ENCODE data around the gene GREM1. TPM values are rescaled to one million over a fixed set of nuclear protein-coding genes. Genes with fewer than 3 reads are reported as not detected.
A peak's percentile ranks its signal among the peaks of the same experiment; 100 is the strongest.

The GREM1 gene
- total and polyA plus RNA-seq, 2 of the 4 experiments (the other 2 are of a cell fraction) = 848 to 852 TPM

GRCh38 chr15:32670623-32671022, 47.2 kb upstream of the GREM1 start:
- 0 out of 3 replicates have a peak overlapping the region, but pooled peaks have one; percentile 5 for H2BK15ac ChIP-seq (ENCODE audit: low read depth, low read length)
- no peak overlapping the region; the same call in 1 of the 2 replicates for H4K5ac ChIP-seq (ENCODE audit: low read depth, low read length)
- DNase-seq = no peak
- peak overlapping the region; percentile 27; the same call in 1 of the 2 replicates for H3K4ac ChIP-seq (ENCODE audit: low read depth, low read length)
- no peak overlapping the region for H3K23ac ChIP-seq (ENCODE audit: low read depth, low read length)
- dilution Hi-C loops (cut with HindIII; ENCODE audit: low sequenced_read_pairs, unreplicated experiment) (no loop called here), in situ Hi-C loops (cut with MboI; ENCODE audit: low sequenced_read_pairs) (no loop called here), intact Hi-C loops (cut with micrococcal nuclease) (no loop called here)
- peak overlapping the region; percentile 46; the same call in 1 of the 2 replicates for H3K14ac ChIP-seq (replicated peaks; ENCODE audit: low read depth, low read length)
- H2AK9ac ChIP-seq (replicated peaks; ENCODE audit: low read depth, low read length, poor library complexity) = no peak overlapping the region
- no peak overlapping the region for H2BK5ac ChIP-seq (ENCODE audit: low read depth, low read length, poor library complexity, severe bottlenecking)
- POLR2A ChIA-PET (ENCODE audit: unreplicated experiment) = no interaction called here
- no peak overlapping the region for H4K91ac ChIP-seq (ENCODE audit: insufficient read depth, low read depth, low read length)
- H4K8ac ChIP-seq (ENCODE audit: low read depth in 2 of 2, low read length in 2 of 2) = peak overlapping the region in 1 of 2 experiments; percentile 1; a peak in 1 of 4 replicates
- H3K9me3 ChIP-seq (ENCODE audit: control insufficient read depth, insufficient read depth, low read length) = no peaks in the 10 kb centered on the region
- no peaks in the 10 kb centered on the region for H3K36me3 ChIP-seq (ENCODE audit: control insufficient read depth, insufficient read depth, low read length)
- peaks cover 8% of the 10 kb centered on the region for H3K4me1 ChIP-seq (ENCODE audit: control insufficient read depth, insufficient read depth, low read length)
- H3K4me3 ChIP-seq (ENCODE audit: insufficient read depth, low read depth, low read length) = no peak overlapping the region
- H3K4me2 ChIP-seq (ENCODE audit: low read depth, low read length) = peak overlapping the region; percentile 34; the same call in 1 of the 2 replicates
- H3K56ac ChIP-seq (ENCODE audit: extremely low read depth, insufficient read depth, low read length) = no peak overlapping the region
- peak overlapping the region; percentile 7; the same call in 1 of the 2 replicates for H2BK120ac ChIP-seq (ENCODE audit: low read depth, low read length)
- H3K27me3 ChIP-seq (ENCODE audit: control insufficient read depth, insufficient read depth, low read length) = no peaks in the 10 kb centered on the region
- no TSS peak for BruUV-seq (replicated peaks)
- peak overlapping the region; percentile 47; the same call in 1 of the 2 replicates for H3K27ac ChIP-seq (ENCODE audit: insufficient read depth, low read length)
- H3K9me1 ChIP-seq (ENCODE audit: insufficient read depth, low read length) = no peaks in the 10 kb centered on the region
- H4K20me1 ChIP-seq (ENCODE audit: insufficient read depth, low read length) = no peaks in the 10 kb centered on the region
- H3K18ac ChIP-seq (ENCODE audit: low read depth, low read length) = peak overlapping the region; percentile 87
- peaks cover 0 to 8% of the 10 kb centered on the region in 2 experiments; a peak in 1 of 4 replicates for H3K79me1 ChIP-seq (ENCODE audit: low read depth in 1 of 2, low read length in 2 of 2)
- peak overlapping the region; percentile 22; the same call in 1 of the 2 replicates for H2BK20ac ChIP-seq (ENCODE audit: low read depth, low read length)
- TF ChIP-seq SMC3 (IDR thresholded peaks at IDR 0.05; ENCODE audit: low read depth, low read length) (no peak), MAFK (IDR thresholded peaks at IDR 0.05; ENCODE audit: low read depth, low read length) (no peak), RFX5 (IDR thresholded peaks at IDR 0.05; ENCODE audit: low read depth, low read length) (no peak), MXI1 (IDR thresholded peaks at IDR 0.05; ENCODE audit: borderline replicate concordance, low read depth, low read length) (no peak), CEBPB (IDR thresholded peaks at IDR 0.05; ENCODE audit: low read depth, low read length) (peak; percentile 75), ELK1 (IDR thresholded peaks at IDR 0.05; ENCODE audit: borderline replicate concordance, low read depth, low read length) (no peak), RAD21 (IDR thresholded peaks at IDR 0.05; ENCODE audit: low read length) (no peak), CTCF (conservative IDR thresholded peaks at IDR 0.05; ENCODE audit: low read depth, low read length) (no peak)
- CTCF ChIA-PET = interaction anchor here (0.6 to 1.0 kb wide), 2 partner anchors 8 to 1294 kb away, joined by 4 to 6 read pairs; no protein-coding TSS in a partner anchor
- H2AK5ac ChIP-seq (ENCODE audit: low read depth, low read length) = peak overlapping the region; percentile 37
- no peak overlapping the region for H2AFZ ChIP-seq (replicated peaks; ENCODE audit: low read length, poor library complexity)
- peak; percentile 51 for ATAC-seq (ENCODE audit: low read depth)
- no peak overlapping the region for H3K9ac ChIP-seq (ENCODE audit: low read depth, low read length)
- no CpG with 5 or more reads among the region's 3 CpGs for WGBS, 2 experiments (ENCODE audit: extremely low coverage in 2 of 2, insufficient read length in 1 of 2)
